TTC549 (cell line): Measurements from ENCODE around the gene NHERF1.

Source experiments
- FAIRE-seq: peaks from 2 replicates; lab custom pipeline; 2012; peaks lifted over from hg19 to GRCh38; lab: Jason Lieb, UNC

The NHERF1 gene

GRCh38 chr17:74785096-74785980 is 36.9 kb downstream of the NHERF1 start:
- FAIRE-seq = no peak

GRCh38 chr17:74785981-74786360 is 37.5 kb downstream of the NHERF1 start:
- FAIRE-seq = no peak

GRCh38 chr17:74786431-74787055 is 38.1 kb downstream of the NHERF1 start:
- FAIRE-seq = no peak

GRCh38 chr17:74790161-74791058 is 42.0 kb downstream of the NHERF1 start:
- FAIRE-seq = no peak

- FAIRE-seq = no peak
Measured at GRCh38 chr17:74792586-74793105, 44.2 kb downstream of the NHERF1 start.

- FAIRE-seq = no peak
Measured at GRCh38 chr17:74795327-74796020, 47.0 kb downstream of the NHERF1 start.

- no peak for FAIRE-seq
Measured at GRCh38 chr17:74796211-74796610, 47.8 kb downstream of the NHERF1 start.

- FAIRE-seq = no peak
Measured at GRCh38 chr17:74796866-74797265, 48.4 kb downstream of the NHERF1 start.

GRCh38 chr17:74797824-74798223 is 49.4 kb downstream of the NHERF1 start:
- no peak for FAIRE-seq

- FAIRE-seq = no peak
Measured at GRCh38 chr17:74798239-74798707, 49.8 kb downstream of the NHERF1 start.

GRCh38 chr17:74799097-74799496 is 50.7 kb downstream of the NHERF1 start:
- no peak for FAIRE-seq

- no peak for FAIRE-seq
Measured at GRCh38 chr17:74800531-74800930, 52.1 kb downstream of the NHERF1 start.

GRCh38 chr17:74801896-74802295 is 53.5 kb downstream of the NHERF1 start:
- FAIRE-seq = no peak

- no peak for FAIRE-seq
Measured at GRCh38 chr17:74803388-74803930, 55.0 kb downstream of the NHERF1 start.

- FAIRE-seq = no peak
Measured at GRCh38 chr17:74803971-74804370, 55.5 kb downstream of the NHERF1 start.

GRCh38 chr17:74804683-74805082 is 56.3 kb downstream of the NHERF1 start:
- FAIRE-seq = no peak

- FAIRE-seq = no peak
Measured at GRCh38 chr17:74805591-74805991, 57.2 kb downstream of the NHERF1 start.

- no peak for FAIRE-seq
Measured at GRCh38 chr17:74806334-74806733, 57.9 kb downstream of the NHERF1 start.

- FAIRE-seq = no peak
Measured at GRCh38 chr17:74807441-74807840, 59.0 kb downstream of the NHERF1 start.

- FAIRE-seq = no peak
Measured at GRCh38 chr17:74807925-74808324, 59.5 kb downstream of the NHERF1 start.

- FAIRE-seq = no peak
Measured at GRCh38 chr17:74808714-74809430, 60.4 kb downstream of the NHERF1 start.
